ENCODE results near the gene PSMG3.

- no peak for TF ChIP-seq CTCF (IDR thresholded peaks at IDR 0.05)
- no peak for TF ChIP-seq POLR2A (IDR thresholded peaks at IDR 0.05)
- no peak for TF ChIP-seq EP300 (IDR thresholded peaks at IDR 0.05)
These were observed 17.9 kb upstream of the PSMG3 start for GRCh38 chr7:1587738-1588137.
